ENCODE measurements around the gene BICD1. TPM values are rescaled to one million over a fixed set of nuclear protein-coding genes. Genes with fewer than 3 reads are reported as not detected.

Gene BICD1
- total RNA-seq, 1 donor from 2014 or later, result 8.5 TPM

DNA sequence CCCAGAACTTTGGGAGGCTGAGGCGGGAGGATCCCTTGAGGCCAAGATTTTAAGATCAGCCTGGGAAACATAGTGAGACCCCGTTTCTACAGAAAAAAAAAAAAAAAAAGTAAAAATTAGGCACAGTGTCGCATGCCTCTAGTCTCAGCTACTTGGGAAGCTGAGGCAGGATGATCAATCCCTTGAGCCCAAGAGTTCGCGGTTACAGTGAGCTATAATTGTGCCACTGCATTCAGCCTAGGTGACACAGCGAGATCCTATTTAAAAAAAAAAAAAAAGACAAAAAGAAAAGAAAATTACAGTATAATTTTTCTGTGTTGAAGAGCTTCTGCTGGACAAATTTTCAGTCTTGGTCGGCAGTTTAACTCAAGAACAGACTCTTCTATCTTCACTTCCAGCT lies 158.8 kb downstream of the BICD1 start:
- intact Hi-C loops (cut with micrococcal nuclease), result no loop called here
- Histone ChIP-seq H3K36me3 (no peaks in the 10 kb centered on the region), H3K9me3 (replicated peaks) (no peaks in the 10 kb centered on the region), H3K4me1 (peaks cover 4% of the 10 kb centered on the region), H3K4me3 (no peak overlapping the region), H3K27me3 (ENCODE audit: low read depth) (no peaks in the 10 kb centered on the region), H3K27ac (replicated peaks) (no peak overlapping the region)
- TF ChIP-seq, protein P1, sequence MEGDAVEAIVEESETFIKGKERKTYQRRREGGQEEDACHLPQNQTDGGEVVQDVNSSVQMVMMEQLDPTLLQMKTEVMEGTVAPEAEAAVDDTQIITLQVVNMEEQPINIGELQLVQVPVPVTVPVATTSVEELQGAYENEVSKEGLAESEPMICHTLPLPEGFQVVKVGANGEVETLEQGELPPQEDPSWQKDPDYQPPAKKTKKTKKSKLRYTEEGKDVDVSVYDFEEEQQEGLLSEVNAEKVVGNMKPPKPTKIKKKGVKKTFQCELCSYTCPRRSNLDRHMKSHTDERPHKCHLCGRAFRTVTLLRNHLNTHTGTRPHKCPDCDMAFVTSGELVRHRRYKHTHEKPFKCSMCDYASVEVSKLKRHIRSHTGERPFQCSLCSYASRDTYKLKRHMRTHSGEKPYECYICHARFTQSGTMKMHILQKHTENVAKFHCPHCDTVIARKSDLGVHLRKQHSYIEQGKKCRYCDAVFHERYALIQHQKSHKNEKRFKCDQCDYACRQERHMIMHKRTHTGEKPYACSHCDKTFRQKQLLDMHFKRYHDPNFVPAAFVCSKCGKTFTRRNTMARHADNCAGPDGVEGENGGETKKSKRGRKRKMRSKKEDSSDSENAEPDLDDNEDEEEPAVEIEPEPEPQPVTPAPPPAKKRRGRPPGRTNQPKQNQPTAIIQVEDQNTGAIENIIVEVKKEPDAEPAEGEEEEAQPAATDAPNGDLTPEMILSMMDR (IDR thresholded peaks at IDR 0.05; ENCODE audit: borderline replicate concordance), result no peak
- no peak for DNase-seq

DNA sequence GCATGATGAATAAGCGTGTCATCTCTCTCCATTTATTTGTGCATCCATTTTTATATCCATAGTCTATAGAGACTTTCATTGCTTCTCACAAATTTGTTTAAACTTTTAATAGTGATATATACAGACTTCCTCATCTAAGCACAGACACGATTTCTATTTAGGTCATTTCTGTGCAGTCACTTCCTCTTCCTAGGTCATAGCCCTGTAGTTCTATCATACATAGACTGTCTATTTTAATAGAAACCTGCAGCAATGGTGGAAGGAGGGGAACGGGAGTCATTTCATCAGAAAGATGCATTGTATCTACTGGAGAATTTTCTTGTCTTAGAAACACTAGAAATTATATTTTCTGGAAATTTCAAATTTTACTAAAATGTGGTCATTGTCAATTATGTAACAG lies 159.3 kb downstream of the BICD1 start:
- no peaks in the 10 kb centered on the region for H3K9me3 ChIP-seq (replicated peaks)
- H3K27ac ChIP-seq (replicated peaks), result no peak overlapping the region
- intact Hi-C loops (cut with micrococcal nuclease), result no loop called here
- TF ChIP-seq, protein P1 (IDR thresholded peaks at IDR 0.05; ENCODE audit: borderline replicate concordance), result no peak
- H3K36me3 ChIP-seq, result no peaks in the 10 kb centered on the region
- peaks cover 8% of the 10 kb centered on the region for H3K4me1 ChIP-seq
- DNase-seq, result no peak
- no peaks in the 10 kb centered on the region for H3K27me3 ChIP-seq (ENCODE audit: low read depth)
- H3K4me3 ChIP-seq, result no peak overlapping the region

DNA sequence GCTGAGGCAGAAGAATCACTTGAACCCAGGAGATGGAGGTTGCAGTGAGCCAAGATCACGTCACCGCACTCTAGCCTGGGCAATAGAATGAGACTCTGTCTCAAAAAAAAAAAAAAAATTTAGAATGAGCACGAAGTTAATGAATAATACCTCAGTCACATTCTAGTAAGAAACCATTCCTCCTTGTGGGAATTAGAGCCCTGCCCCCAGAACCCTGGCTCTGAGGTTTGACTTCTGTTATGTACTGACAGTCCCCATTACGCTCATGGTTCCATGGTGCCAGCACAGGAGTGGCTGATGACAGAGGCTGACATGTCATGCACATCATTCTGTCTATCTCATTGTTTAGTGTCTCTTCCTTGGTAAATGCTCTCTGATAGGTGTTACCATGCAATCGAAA lies 160.1 kb downstream of the BICD1 start:
- H3K9me3 ChIP-seq (replicated peaks), result no peaks in the 10 kb centered on the region
- no peaks in the 10 kb centered on the region for H3K27me3 ChIP-seq (ENCODE audit: low read depth)
- H3K27ac ChIP-seq (replicated peaks), result no peak overlapping the region
- DNase-seq, result no peak
- intact Hi-C loops (cut with micrococcal nuclease), result no loop called here
- H3K4me3 ChIP-seq, result no peak overlapping the region
- TF ChIP-seq, protein P1 (IDR thresholded peaks at IDR 0.05; ENCODE audit: borderline replicate concordance), result no peak
- H3K4me1 ChIP-seq, result peaks cover 16% of the 10 kb centered on the region
- no peaks in the 10 kb centered on the region for H3K36me3 ChIP-seq

DNA sequence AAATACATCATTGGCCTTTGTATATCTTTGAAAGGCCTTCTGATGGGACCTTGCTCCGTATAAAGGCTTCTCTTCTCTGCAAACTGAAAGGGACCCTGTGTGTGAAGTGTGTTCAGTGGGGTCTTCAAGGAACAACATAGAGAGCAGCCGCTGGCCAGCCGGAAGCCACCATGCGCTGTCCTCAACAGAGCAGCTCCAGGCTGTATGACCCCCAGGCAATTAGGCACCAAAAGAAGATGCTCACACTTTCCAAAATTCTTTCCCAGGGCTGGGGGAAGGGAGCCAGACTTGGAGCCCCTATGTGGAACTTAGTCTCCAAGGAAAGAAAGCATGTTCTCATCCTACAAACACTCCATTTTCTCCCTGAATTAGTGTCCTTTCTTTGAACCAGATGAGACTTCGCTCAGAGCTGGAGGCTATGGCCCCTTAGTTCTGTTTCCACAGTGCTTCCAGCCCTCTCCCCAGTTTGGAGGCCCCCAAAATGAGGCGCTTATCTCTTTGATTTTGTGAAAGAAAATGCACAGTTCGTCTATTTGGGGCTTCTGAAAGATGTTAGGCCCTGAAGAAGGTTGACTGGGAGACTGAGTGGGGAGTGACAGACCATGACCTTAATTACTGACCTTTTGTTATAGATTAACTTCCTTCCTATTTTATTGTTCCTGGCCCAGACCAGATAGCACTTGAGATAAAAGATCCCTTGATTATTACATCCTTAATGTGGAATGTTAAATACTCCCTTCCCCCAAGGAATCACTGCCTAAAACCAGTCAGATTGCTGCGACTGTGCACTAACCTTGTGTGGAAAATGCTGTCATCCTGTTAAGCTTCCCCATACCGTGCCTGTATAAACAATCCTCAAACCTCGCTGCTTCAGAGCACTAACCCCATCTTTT lies 164.4 kb downstream of the BICD1 start:
- H3K27ac ChIP-seq (replicated peaks), result peak overlapping the region; percentile 36
- TF ChIP-seq, protein P1 (IDR thresholded peaks at IDR 0.05; ENCODE audit: borderline replicate concordance), result no peak
- intact Hi-C loops (cut with micrococcal nuclease), result no loop called here
- peaks cover 16% of the 10 kb centered on the region for H3K4me1 ChIP-seq
- H3K9me3 ChIP-seq (replicated peaks), result no peaks in the 10 kb centered on the region
- no peaks in the 10 kb centered on the region for H3K27me3 ChIP-seq (ENCODE audit: low read depth)
- H3K36me3 ChIP-seq, result no peaks in the 10 kb centered on the region
- DNase-seq, result no peak
- H3K4me3 ChIP-seq, result no peak overlapping the region

DNA sequence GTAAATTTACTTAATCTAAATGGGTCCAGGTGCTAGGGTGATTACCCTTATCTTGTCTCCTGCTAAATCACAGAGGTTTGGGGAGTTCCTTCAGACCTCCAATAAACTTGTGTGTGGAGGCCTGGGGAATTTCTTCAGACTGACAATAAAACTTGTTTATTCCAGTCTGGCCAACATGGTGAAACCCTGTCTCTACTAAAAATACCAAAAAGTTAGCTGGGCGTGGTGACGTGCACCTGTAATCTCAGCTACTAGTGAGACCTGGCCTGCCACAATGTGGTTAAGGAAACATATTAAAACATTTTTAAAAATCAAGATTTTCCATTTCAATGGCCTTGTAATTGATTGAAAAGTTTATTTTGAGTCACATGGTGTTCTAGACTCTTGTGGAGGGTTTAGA lies 165.8 kb downstream of the BICD1 start:
- TF ChIP-seq, protein P1 (IDR thresholded peaks at IDR 0.05; ENCODE audit: borderline replicate concordance), result no peak
- Histone ChIP-seq H3K4me1 (peaks cover 16% of the 10 kb centered on the region), H3K27ac (replicated peaks) (no peak overlapping the region), H3K36me3 (no peaks in the 10 kb centered on the region), H3K4me3 (no peak overlapping the region), H3K27me3 (ENCODE audit: low read depth) (no peaks in the 10 kb centered on the region), H3K9me3 (replicated peaks) (no peaks in the 10 kb centered on the region)
- intact Hi-C loops (cut with micrococcal nuclease), result no loop called here
- no peak for DNase-seq

All from left ventricle myocardium inferior (tissue), 1 donor.